K562 (cell line): ENCODE measurements around the gene F12. TPM values are rescaled to one million over a fixed set of nuclear protein-coding genes. Genes with fewer than 3 reads are reported as not detected.
A peak's percentile ranks its signal among the peaks of the same experiment; 100 is the strongest.

Source experiments
- ATAC-seq: fragments of 200-7000 bp; cut with Tn5 transposase; 3 replicates; pipeline ENCODE4 v1.9.1; 2020; ENCODE audit warnings: moderate library complexity
- BruUV-seq: library from RNA; stranded (reverse); fragments of 400-500 nt; replicated peaks from 2 replicates; lab custom pipeline; 2021; lab: Mats Ljungman, UMichigan
- CTCF ChIA-PET: fragments of 300-600 bp; formaldehyde crosslinking; extraction: SDS; loops from one replicate; lab custom pipeline; 2021; ENCODE audit warnings: low intra/inter-chr PET ratio; lab: Yijun Ruan, JAX
- POLR2A ChIA-PET: fragments of 300-600, 350-650 bp; sonication (Branson Sonifier 250); formaldehyde crosslinking; extraction: SDS; loops from one replicate; lab custom pipeline; 2021; ENCODE audit warnings: antibody characterized with exemption, inconsistent platforms; lab: Yijun Ruan, JAX
- DNase-seq, 4 experiments: peaks; one replicate each; pipeline versions ENCODE4 v3.0.0 to v3.0.0-alpha.2; 2011 to 2018; ENCODE audit warnings: low spot score in 3 of 4, mixed read lengths in 3 of 4; ENCODE audit errors: extremely low read depth in 1 of 4
- FAIRE-seq: peaks from 2 replicates; lab custom pipeline; 2011; peaks lifted over from hg19 to GRCh38; lab: Jason Lieb, UNC
- H2AFZ ChIP-seq: 2 replicates; pipeline ENCODE4 v1.6.0; 2011; ENCODE audit warnings: low read depth, low read length, control low read depth, inconsistent platforms
- H3K27ac ChIP-seq: fragments of 200-600 bp; 3 replicates; pipeline ENCODE4 v1.8.0; 2011; ENCODE audit warnings: low read depth, mild to moderate bottlenecking, control low read depth, inconsistent platforms, low read length, moderate library complexity, mixed read lengths; ENCODE audit errors: extremely low read depth
- H3K27me3 ChIP-seq, 2 experiments: fragments of 300-600 bp in 1 of 2; 2 replicates in 1 of 2; 3 replicates in 1 of 2; pipeline versions ENCODE4 v1.6.0 to v1.8.0; 2011; ENCODE audit warnings: inconsistent platforms in 2 of 2, low read length in 2 of 2, mild to moderate bottlenecking in 1 of 2, mixed read lengths in 1 of 2, moderate library complexity in 1 of 2; ENCODE audit not compliant: control insufficient read depth in 2 of 2, insufficient read depth in 2 of 2
- H3K36me3 ChIP-seq: fragments of 300-600 bp; 3 replicates; pipeline ENCODE4 v1.8.0; 2011; ENCODE audit warnings: mild to moderate bottlenecking, low read length, inconsistent platforms; ENCODE audit not compliant: control insufficient read depth, insufficient read depth
- H3K4me1 ChIP-seq, 2 experiments: fragments of 200-600 bp in 1 of 2; replicated peaks in 1 of 2; 2 replicates in 1 of 2; 3 replicates in 1 of 2; pipeline versions ENCODE4 v1.5.1 to v1.8.0; 2011; ENCODE audit warnings: inconsistent platforms in 2 of 2, low read length in 2 of 2, mild to moderate bottlenecking in 1 of 2, mixed read lengths in 1 of 2, moderate library complexity in 1 of 2; ENCODE audit not compliant: control insufficient read depth in 2 of 2, insufficient read depth in 2 of 2
- H3K4me2 ChIP-seq: 2 replicates; pipeline ENCODE4 v1.6.1; 2011; ENCODE audit warnings: low read length, control low read depth, inconsistent platforms, mixed read lengths; ENCODE audit not compliant: insufficient read depth
- H3K4me3 ChIP-seq: fragments of 200-600 bp; sonication (generic), shearing (Covaris generic); 2 replicates; pipeline ENCODE4 v1.5.1; 2016; ENCODE audit warnings: control low read depth, inconsistent platforms
- H3K79me2 ChIP-seq: fragments of 200-600 bp; 3 replicates; pipeline ENCODE4 v1.8.0; 2011; ENCODE audit warnings: low read length, inconsistent platforms; ENCODE audit not compliant: control insufficient read depth, insufficient read depth
- H3K9ac ChIP-seq, 2 experiments: 2 replicates each; pipeline versions ENCODE4 v1.6.0 to v1.6.1; 2011; ENCODE audit warnings: low read depth in 2 of 2, low read length in 2 of 2, control low read depth in 1 of 2, inconsistent platforms in 1 of 2, mild to moderate bottlenecking in 1 of 2, mixed read lengths in 1 of 2; ENCODE audit not compliant: insufficient read depth in 1 of 2
- H3K9me1 ChIP-seq: one replicate; pipeline ENCODE4 v1.6.0; 2011; ENCODE audit warnings: inconsistent platforms, mild to moderate bottlenecking, low read length, moderate library complexity; ENCODE audit not compliant: control insufficient read depth, insufficient read depth
- H3K9me3 ChIP-seq: replicated peaks from 2 replicates; pipeline ENCODE4 v1.5.1; 2011; ENCODE audit warnings: low read depth, low read length, inconsistent platforms; ENCODE audit not compliant: control insufficient read depth, insufficient read depth
- H4K20me1 ChIP-seq: replicated peaks from 2 replicates; pipeline ENCODE4 v1.6.1; 2011; ENCODE audit warnings: low read length, inconsistent platforms, mixed read lengths; ENCODE audit not compliant: control insufficient read depth, insufficient read depth
- E2F8 ChIP-seq: fragments of 450-650 bp; IDR thresholded peaks from 2 replicates; pipeline ENCODE4 v1.7.1; 2018; ENCODE audit warnings: mild to moderate bottlenecking, low read depth; ENCODE audit not compliant: partially characterized antibody
- POLR2G ChIP-seq: fragments of 200-400 bp; formaldehyde crosslinking; IDR thresholded peaks from 2 replicates; pipeline ENCODE4 v1.6.1; 2017; ENCODE audit warnings: low read depth, mild to moderate bottlenecking, antibody characterized with exemption, low read length, moderate library complexity
- RFX5 ChIP-seq: IDR thresholded peaks from 2 replicates; pipeline ENCODE4 v1.6.1; 2011; ENCODE audit warnings: low read depth, mild to moderate bottlenecking, improper control_type of control experiment, low read length
- TEAD4 ChIP-seq, 2 experiments: sonication (generic) in 1 of 2; formaldehyde crosslinking in 1 of 2; IDR thresholded peaks; 2 replicates each; pipeline versions ENCODE4 v1.6.1 to v1.8.0; 2012 to 2022; ENCODE audit warnings: borderline replicate concordance in 1 of 2, inconsistent platforms in 1 of 2, low read length in 1 of 2, mild to moderate bottlenecking in 1 of 2, missing genetic modification reagents in 1 of 2
- ZNF316 ChIP-seq: fragments of 450-650 bp; IDR thresholded peaks from 2 replicates; pipeline ENCODE4 v1.6.1; 2016
- ZNF561 ChIP-seq: fragments of 450-650 bp; formaldehyde crosslinking; conservative IDR thresholded peaks from 2 replicates; pipeline ENCODE4 v1.4.0; 2020; ENCODE audit warnings: mild to moderate bottlenecking, moderate library complexity
- WGBS: fragments of 100-300 bp; shearing (Covaris generic); methylation state at CpG from one replicate; pipeline ENCODE4 v1.1.6; 2016; ENCODE audit warnings: low coverage, mixed read lengths; ENCODE audit not compliant: insufficient coverage; ENCODE audit errors: missing lambda C conversion rate; 5-methylcytosine and 5-hydroxymethylcytosine counted together
- in situ Hi-C: fragments of 300-500 bp; cut with MboI; formaldehyde crosslinking; loops from 4 replicates; pipeline ENCODE4 v1.15.0; 2018; ENCODE audit warnings: inconsistent platforms, mixed read lengths
- intact Hi-C: fragments of 100-400 bp; cut with micrococcal nuclease; formaldehyde crosslinking; loops from 2 replicates; pipeline ENCODE4 v1.14.2; 2022
- polyA plus RNA-seq, 8 experiments: library from polyadenylated mRNA; depleted of rRNA in 4 of 8; stranded (reverse) in 5 of 8; unstranded in 3 of 8; fragments of >200 nt; fragmentation: Nextera tagmentation in 2 of 8; fragmentation: Illumina TruSeq in 1 of 8; extraction: Ambion mirVana in 2 of 8; extraction: Trizol in 1 of 8; gene quantifications; 2 replicates each; pipeline versions ENCODE4 v1.2.1 to v1.2.3, GENCODE V29; 2011 to 2014; ENCODE audit warnings: inconsistent platforms in 1 of 8, missing spikeins in 1 of 8
- total RNA-seq, 7 experiments: library from RNA; depleted of rRNA in 6 of 7; stranded (reverse); fragments of >200 nt in 6 of 7; fragmentation: Illumina TruSeq in 2 of 7; extraction: Trizol in 2 of 7; gene quantifications; 2 replicates each; pipeline versions ENCODE4 v1.2.1 to v1.2.3, GENCODE V29; 2011 to 2021; ENCODE audit warnings: low replicate concordance in 1 of 7
- TF ChIP-seq, protein P1 (sequence below): fragments of 450-650 bp; IDR thresholded peaks from 2 replicates; pipeline ENCODE4 v1.6.1; 2018; ENCODE audit not compliant: partially characterized antibody

Gene F12
- total and polyA plus RNA-seq, 9 of the 15 experiments (the other 6 are each of a cell fraction or from before 2014, with no cell fraction given), result 0.59 to 18.3 (median 3.6) TPM

GRCh38 chr5:177372034-177372896 is 37.1 kb downstream of the F12 start (continued):
- TF ChIP-seq POLR2G, result peak; percentile 53

DNA sequence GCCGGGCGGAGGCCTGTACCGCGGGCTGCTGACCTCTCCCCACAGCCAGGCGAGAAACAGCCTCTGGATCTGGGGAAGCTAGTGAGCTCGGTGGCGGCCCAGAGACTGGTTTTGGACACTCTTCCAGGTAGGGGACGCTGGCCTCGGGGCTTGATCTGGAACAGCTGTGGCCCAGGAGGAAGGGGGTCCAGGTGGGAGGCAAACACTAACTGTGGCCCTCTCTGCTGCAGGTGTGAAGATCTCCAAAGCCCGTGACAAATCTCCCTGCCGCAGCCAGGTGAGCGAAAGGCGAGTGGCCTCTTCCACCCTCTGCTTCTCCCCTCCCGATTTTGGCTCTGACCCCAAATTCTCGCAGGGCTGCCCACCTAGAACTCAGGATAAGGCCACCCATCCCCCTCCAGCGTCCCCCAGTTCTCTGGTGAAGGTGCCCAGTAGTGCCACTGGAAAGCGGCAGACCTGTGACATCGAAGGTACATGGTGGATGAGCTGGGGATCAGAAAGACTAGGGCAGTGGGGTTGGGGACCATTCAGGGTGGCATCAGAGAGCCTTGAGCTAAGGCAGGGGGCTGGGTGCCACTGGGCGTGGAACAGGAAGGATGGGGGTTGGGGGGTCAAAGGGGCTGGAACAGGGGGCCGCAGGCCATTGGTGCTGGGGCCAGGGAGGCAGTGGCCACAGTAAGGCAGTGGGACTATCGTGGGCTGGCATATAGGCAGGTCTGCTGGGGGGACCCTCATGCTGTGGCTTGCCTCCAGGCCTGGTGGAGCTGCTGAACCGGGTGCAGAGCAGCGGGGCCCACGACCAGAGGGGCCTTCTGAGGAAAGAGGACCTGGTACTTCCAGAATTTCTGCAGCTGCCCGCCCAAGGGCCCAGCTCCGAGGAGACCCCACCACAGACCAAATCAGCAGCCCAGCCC is 38.0 kb downstream of the F12 start:
- peaks cover 47% of the 10 kb centered on the region; the same call in 2 of the 3 replicates for H3K36me3 ChIP-seq
- ATAC-seq (no peak), FAIRE-seq (no peak), DNase-seq (no peak)
- ChIA-PET POLR2A (interaction anchor here (0.6 to 1.7 kb wide), 10 partner anchors 8 to 117 kb away, joined by 3 to 11 read pairs (median 5); no protein-coding TSS in a partner anchor), CTCF (no interaction called here)
- WGBS, result 60% methylated on average over 7 of the region's 26 CpGs
- H3K9me3 ChIP-seq, result no peaks in the 10 kb centered on the region
- peak overlapping the region; percentile 45 for H3K4me3 ChIP-seq
- H3K4me1 ChIP-seq, result peaks cover 38 to 55% of the 10 kb centered on the region in 2 experiments
- H4K20me1 ChIP-seq, result no peaks in the 10 kb centered on the region
- H3K9me1 ChIP-seq, result peaks cover 4% of the 10 kb centered on the region
- peak overlapping the region; percentile 69 for H3K27ac ChIP-seq
- H2AFZ ChIP-seq, result peak overlapping the region; percentile 71
- H3K4me2 ChIP-seq, result peak overlapping the region; percentile 85
- BruUV-seq, result no TSS peak
- H3K79me2 ChIP-seq, result peaks cover 24% of the 10 kb centered on the region
- in situ Hi-C loops (no loop called here), intact Hi-C loops (no loop called here)
- no peaks in the 10 kb centered on the region for H3K27me3 ChIP-seq
- peak overlapping the region; percentile 70 to 91 for H3K9ac ChIP-seq
- TF ChIP-seq ZNF561 (no peak), E2F8 (no peak), POLR2G (peak; percentile 53), TEAD4 (IDR thresholded peaks at IDR 0.05; ENCODE audit: low read length) (no peak), TEAD4 (CRISPR knock-in tag; IDR thresholded peaks at IDR 0.05; ENCODE audit: borderline replicate concordance) (no peak), RFX5 (no peak), ZNF316 (no peak)
- TF ChIP-seq, protein P1, sequence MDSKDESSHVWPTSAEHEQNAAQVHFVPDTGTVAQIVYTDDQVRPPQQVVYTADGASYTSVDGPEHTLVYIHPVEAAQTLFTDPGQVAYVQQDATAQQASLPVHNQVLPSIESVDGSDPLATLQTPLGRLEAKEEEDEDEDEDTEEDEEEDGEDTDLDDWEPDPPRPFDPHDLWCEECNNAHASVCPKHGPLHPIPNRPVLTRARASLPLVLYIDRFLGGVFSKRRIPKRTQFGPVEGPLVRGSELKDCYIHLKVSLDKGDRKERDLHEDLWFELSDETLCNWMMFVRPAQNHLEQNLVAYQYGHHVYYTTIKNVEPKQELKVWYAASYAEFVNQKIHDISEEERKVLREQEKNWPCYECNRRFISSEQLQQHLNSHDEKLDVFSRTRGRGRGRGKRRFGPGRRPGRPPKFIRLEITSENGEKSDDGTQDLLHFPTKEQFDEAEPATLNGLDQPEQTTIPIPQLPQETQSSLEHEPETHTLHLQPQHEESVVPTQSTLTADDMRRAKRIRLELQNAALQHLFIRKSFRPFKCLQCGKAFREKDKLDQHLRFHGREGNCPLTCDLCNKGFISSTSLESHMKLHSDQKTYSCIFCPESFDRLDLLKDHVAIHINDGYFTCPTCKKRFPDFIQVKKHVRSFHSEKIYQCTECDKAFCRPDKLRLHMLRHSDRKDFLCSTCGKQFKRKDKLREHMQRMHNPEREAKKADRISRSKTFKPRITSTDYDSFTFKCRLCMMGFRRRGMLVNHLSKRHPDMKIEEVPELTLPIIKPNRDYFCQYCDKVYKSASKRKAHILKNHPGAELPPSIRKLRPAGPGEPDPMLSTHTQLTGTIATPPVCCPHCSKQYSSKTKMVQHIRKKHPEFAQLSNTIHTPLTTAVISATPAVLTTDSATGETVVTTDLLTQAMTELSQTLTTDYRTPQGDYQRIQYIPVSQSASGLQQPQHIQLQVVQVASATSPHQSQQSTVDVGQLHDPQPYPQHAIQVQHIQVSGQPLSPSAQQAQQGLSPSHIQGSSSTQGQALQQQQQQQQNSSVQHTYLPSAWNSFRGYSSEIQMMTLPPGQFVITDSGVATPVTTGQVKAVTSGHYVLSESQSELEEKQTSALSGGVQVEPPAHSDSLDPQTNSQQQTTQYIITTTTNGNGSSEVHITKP, result peak; percentile 27
